HEK293T (cell line): ENCODE measurements around the gene C17orf78.

Source experiments
- CTCF ChIA-PET: fragments of 350-600 bp; formaldehyde crosslinking; extraction: SDS; loops from one replicate; lab custom pipeline; 2021; ENCODE audit warnings: antibody characterized with exemption, inconsistent platforms; lab: Yijun Ruan, JAX
- POLR2A ChIA-PET: fragments of 350-600 bp; formaldehyde crosslinking; extraction: SDS; loops from one replicate; lab custom pipeline; 2020; ENCODE audit warnings: antibody characterized with exemption, inconsistent platforms; lab: Yijun Ruan, JAX
- DNase-seq: peaks from one replicate; pipeline ENCODE4 v3.0.0; 2012; ENCODE audit warnings: mixed read lengths; ENCODE audit errors: extremely low spot score
- ARNT ChIP-seq: fragments of 450-650 bp; IDR thresholded peaks from 2 replicates; pipeline ENCODE4 v1.6.1; 2017; ENCODE audit warnings: mild to moderate bottlenecking
- BHLHE40 ChIP-seq: fragments of 450-650 bp; IDR thresholded peaks from 2 replicates; pipeline ENCODE4 v1.6.1; 2016; ENCODE audit warnings: mild to moderate bottlenecking, moderate library complexity, borderline replicate concordance
- CTBP1 ChIP-seq: fragments of 450-650 bp; IDR thresholded peaks from 2 replicates; pipeline ENCODE4 v1.6.1; 2016; ENCODE audit warnings: borderline replicate concordance
- ELF4 ChIP-seq: fragments of 450-650 bp; IDR thresholded peaks from 2 replicates; pipeline ENCODE4 v1.6.1; 2017; ENCODE audit warnings: antibody characterized with exemption
- FOXA1 ChIP-seq: fragments of 450-650 bp; IDR thresholded peaks from 2 replicates; pipeline ENCODE4 v1.6.1; 2016; ENCODE audit warnings: mild to moderate bottlenecking
- FOXK2 ChIP-seq: fragments of 450-650 bp; IDR thresholded peaks from 2 replicates; pipeline ENCODE4 v1.6.1; 2016; ENCODE audit warnings: mild to moderate bottlenecking
- FOXM1 ChIP-seq: fragments of 450-650 bp; IDR thresholded peaks from 2 replicates; pipeline ENCODE4 v1.6.1; 2017; ENCODE audit warnings: mild to moderate bottlenecking, borderline replicate concordance
- HDGF ChIP-seq: fragments of 450-650 bp; IDR thresholded peaks from 2 replicates; pipeline ENCODE4 v1.6.1; 2017; ENCODE audit warnings: antibody characterized with exemption, borderline replicate concordance
- L3MBTL2 ChIP-seq: fragments of 450-650 bp; conservative IDR thresholded peaks from 2 replicates; pipeline ENCODE4 v1.6.1; 2016; ENCODE audit warnings: mild to moderate bottlenecking
- LEF1 ChIP-seq: fragments of 450-650 bp; IDR thresholded peaks from 2 replicates; pipeline ENCODE4 v1.6.1; 2017; ENCODE audit warnings: mild to moderate bottlenecking, borderline replicate concordance
- NFRKB ChIP-seq: fragments of 450-650 bp; IDR thresholded peaks from 2 replicates; pipeline ENCODE4 v1.6.1; 2016; ENCODE audit warnings: mild to moderate bottlenecking, moderate library complexity
- PKNOX1 ChIP-seq: fragments of 450-650 bp; IDR thresholded peaks from 2 replicates; pipeline ENCODE4 v1.6.1; 2016
- SP1 ChIP-seq: fragments of 450-650 bp; IDR thresholded peaks from 2 replicates; pipeline ENCODE4 v1.6.1; 2017
- SUZ12 ChIP-seq: fragments of 450-650 bp; IDR thresholded peaks from 2 replicates; pipeline ENCODE4 v1.6.1; 2016; ENCODE audit warnings: mild to moderate bottlenecking
- TARDBP ChIP-seq: fragments of 450-650 bp; IDR thresholded peaks from 2 replicates; pipeline ENCODE4 v1.6.1; 2016
- ZNF384 ChIP-seq: fragments of 450-650 bp; IDR thresholded peaks from 2 replicates; pipeline ENCODE4 v1.6.1; 2016

The C17orf78 gene

DNA sequence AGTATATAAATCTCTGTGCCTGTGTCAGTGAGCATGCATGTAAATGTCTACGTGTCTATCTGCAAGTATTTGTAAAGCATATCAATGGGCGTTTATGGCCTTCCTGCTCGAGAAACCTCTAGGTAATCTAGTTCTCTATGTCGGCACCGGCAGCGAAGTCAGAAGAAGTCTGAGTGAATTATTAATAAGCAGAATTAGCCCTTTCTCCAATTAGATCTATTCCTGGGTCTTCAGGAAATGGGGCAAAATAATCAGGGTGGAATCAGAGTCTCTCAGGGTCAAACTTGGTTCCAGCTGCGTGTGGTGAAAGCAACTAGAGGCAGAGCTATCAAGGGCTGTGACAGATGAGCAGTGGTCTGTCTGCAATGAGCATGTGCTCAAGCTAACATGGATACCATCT, at the start of gene C17orf78:
Gene C17orf78, plus strand, starts transcription at position 280 of the 400 bp plus-strand sequence. Its CDS starts 108 bp downstream, at position 388.
- ChIA-PET CTCF (interaction anchor here (1.3 to 2.8 kb wide), 4 partner anchors 16 to 23 kb away, joined by 4 to 28 read pairs (median 6); no protein-coding TSS in a partner anchor), POLR2A (no interaction called here)
- no peak for TF ChIP-seq SUZ12
- TF ChIP-seq TARDBP: no peak
- TF ChIP-seq FOXM1: no peak
- TF ChIP-seq CTBP1: no peak
- no peak for TF ChIP-seq ELF4
- TF ChIP-seq LEF1: no peak
- TF ChIP-seq SP1: no peak
- no peak for TF ChIP-seq BHLHE40
- DNase-seq: no peak

GRCh38 chr17:37327341-37328090, 48.3 kb upstream of the C17orf78 start:
- DNase-seq: no peak
- CTCF ChIA-PET: no interaction called here
- TF ChIP-seq ELF4 (no peak), CTBP1 (no peak), PKNOX1 (no peak), HDGF (no peak), FOXK2 (no peak), SUZ12 (no peak), LEF1 (no peak), L3MBTL2 (no peak)
- POLR2A ChIA-PET: no interaction called here

GRCh38 chr17:37338847-37339246, 36.9 kb upstream of the C17orf78 start:
- CTCF ChIA-PET: no interaction called here
- POLR2A ChIA-PET: no interaction called here
- no peak for DNase-seq
- TF ChIP-seq LEF1 (no peak), NFRKB (no peak)

DNA sequence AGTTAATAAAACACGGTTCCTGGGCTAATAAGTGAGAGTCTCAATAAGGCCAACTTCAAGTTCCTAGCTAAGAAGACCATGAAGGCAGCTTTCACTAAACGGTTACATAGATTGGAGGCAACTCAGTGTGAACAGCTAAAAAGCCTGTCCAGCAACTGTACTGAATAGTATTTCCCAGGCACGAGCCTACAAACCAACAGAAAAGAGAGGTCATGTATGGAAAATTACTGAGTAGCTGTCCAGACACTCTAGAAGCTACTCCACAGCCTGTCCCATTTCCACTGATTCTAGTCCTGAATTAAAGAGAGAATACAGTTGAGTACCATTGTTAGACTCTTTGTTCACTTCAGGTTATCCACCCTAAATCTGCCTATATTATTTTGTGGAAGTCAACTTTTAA, 36.5 kb upstream of the C17orf78 start:
- TF ChIP-seq CTBP1: no peak
- TF ChIP-seq BHLHE40: no peak
- TF ChIP-seq FOXA1: no peak
- TF ChIP-seq TARDBP: no peak
- TF ChIP-seq NFRKB: no peak
- no peak for TF ChIP-seq FOXM1
- TF ChIP-seq FOXK2: no peak
- TF ChIP-seq ZNF384: no peak
- no peak for TF ChIP-seq SP1
- TF ChIP-seq LEF1: no peak
- no peak for TF ChIP-seq L3MBTL2
- no peak for TF ChIP-seq PKNOX1
- TF ChIP-seq SUZ12: no peak
- TF ChIP-seq ELF4: no peak
- no peak for TF ChIP-seq HDGF
- TF ChIP-seq ARNT: no peak
- POLR2A ChIA-PET: no interaction called here
- CTCF ChIA-PET: no interaction called here
- DNase-seq: no peak

- ChIA-PET CTCF (no interaction called here), POLR2A (interaction anchor here (1.1 kb wide), 1 partner anchor 18 kb away, joined by 4 read pairs; no protein-coding TSS in a partner anchor)
- TF ChIP-seq CTBP1: no peak
- TF ChIP-seq ARNT: no peak
- no peak for TF ChIP-seq FOXA1
- no peak for TF ChIP-seq NFRKB
- no peak for TF ChIP-seq TARDBP
- TF ChIP-seq ELF4: no peak
- no peak for TF ChIP-seq FOXM1
- no peak for TF ChIP-seq ZNF384
- TF ChIP-seq L3MBTL2: no peak
- no peak for TF ChIP-seq HDGF
- no peak for TF ChIP-seq BHLHE40
- no peak for TF ChIP-seq LEF1
- no peak for TF ChIP-seq PKNOX1
- TF ChIP-seq FOXK2: no peak
- no peak for DNase-seq
Measured at GRCh38 chr17:37340804-37341203, 35.0 kb upstream of the C17orf78 start.

GRCh38 chr17:37342589-37342988, 33.2 kb upstream of the C17orf78 start:
- DNase-seq: no peak
- CTCF ChIA-PET: interaction anchor here (0.5 to 0.6 kb wide), 2 partner anchors 16 to 17 kb away, joined by 3 read pairs; no protein-coding TSS in a partner anchor
- POLR2A ChIA-PET: no interaction called here
- no peak for TF ChIP-seq ARNT
- TF ChIP-seq CTBP1: no peak
- no peak for TF ChIP-seq NFRKB
- TF ChIP-seq BHLHE40: no peak
- no peak for TF ChIP-seq ELF4
- TF ChIP-seq FOXA1: no peak
- no peak for TF ChIP-seq L3MBTL2
- no peak for TF ChIP-seq ZNF384
- TF ChIP-seq FOXK2: no peak
- no peak for TF ChIP-seq SP1
- TF ChIP-seq LEF1: no peak
- no peak for TF ChIP-seq TARDBP
- TF ChIP-seq FOXM1: no peak
- TF ChIP-seq PKNOX1: no peak
- no peak for TF ChIP-seq SUZ12
- no peak for TF ChIP-seq HDGF
